ENCODE data around the gene ZNF69.
"Not testable (repeated sequence)": the region's sequence is repeated elsewhere in the genome, so short reads cannot be mapped to it uniquely, and the experiment has no call there.

DNA sequence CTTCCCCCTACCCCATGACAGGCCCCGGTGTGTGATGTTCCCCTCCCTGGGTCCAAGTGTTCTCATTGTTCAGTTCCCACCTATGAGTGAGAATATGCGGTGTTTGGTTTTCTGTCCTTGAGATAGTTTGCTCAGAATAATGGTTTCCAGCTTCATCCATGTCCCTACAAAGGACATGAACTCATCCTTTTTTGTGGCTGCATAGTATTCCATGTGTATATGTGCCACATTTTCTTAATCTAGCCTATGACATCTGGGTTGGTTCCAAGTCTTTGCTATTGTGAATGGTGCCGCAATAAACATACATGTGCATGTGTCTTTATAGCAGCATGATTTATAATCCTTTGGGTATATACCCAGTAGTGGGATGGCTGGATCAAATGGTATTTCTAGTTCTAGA lies 50.8 kb downstream of the ZNF69 start:
- TF ChIP-seq, protein P1, sequence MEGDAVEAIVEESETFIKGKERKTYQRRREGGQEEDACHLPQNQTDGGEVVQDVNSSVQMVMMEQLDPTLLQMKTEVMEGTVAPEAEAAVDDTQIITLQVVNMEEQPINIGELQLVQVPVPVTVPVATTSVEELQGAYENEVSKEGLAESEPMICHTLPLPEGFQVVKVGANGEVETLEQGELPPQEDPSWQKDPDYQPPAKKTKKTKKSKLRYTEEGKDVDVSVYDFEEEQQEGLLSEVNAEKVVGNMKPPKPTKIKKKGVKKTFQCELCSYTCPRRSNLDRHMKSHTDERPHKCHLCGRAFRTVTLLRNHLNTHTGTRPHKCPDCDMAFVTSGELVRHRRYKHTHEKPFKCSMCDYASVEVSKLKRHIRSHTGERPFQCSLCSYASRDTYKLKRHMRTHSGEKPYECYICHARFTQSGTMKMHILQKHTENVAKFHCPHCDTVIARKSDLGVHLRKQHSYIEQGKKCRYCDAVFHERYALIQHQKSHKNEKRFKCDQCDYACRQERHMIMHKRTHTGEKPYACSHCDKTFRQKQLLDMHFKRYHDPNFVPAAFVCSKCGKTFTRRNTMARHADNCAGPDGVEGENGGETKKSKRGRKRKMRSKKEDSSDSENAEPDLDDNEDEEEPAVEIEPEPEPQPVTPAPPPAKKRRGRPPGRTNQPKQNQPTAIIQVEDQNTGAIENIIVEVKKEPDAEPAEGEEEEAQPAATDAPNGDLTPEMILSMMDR (CRISPR knock-in tag; IDR thresholded peaks at IDR 0.05), result not testable (repeated sequence)
- TF ChIP-seq ZNF639 (CRISPR knock-in tag; conservative IDR thresholded peaks at IDR 0.05); ZNF33A (CRISPR knock-in tag; IDR thresholded peaks at IDR 0.05; ENCODE audit: borderline replicate concordance); TCF12 (IDR thresholded peaks at IDR 0.05); TCF12 (CRISPR knock-in tag; IDR thresholded peaks at IDR 0.05); JUNB (CRISPR knock-in tag; IDR thresholded peaks at IDR 0.05; ENCODE audit: borderline replicate concordance); POLR2AphosphoS5 (IDR thresholded peaks at IDR 0.05; ENCODE audit: low read depth, low read length); GFI1 (CRISPR knock-in tag; IDR thresholded peaks at IDR 0.05; ENCODE audit: borderline replicate concordance); CHD2 (IDR thresholded peaks at IDR 0.05; ENCODE audit: low read depth, low read length): not testable (repeated sequence)
